SU-DHL-6 (cell line): ENCODE data around the gene TMA7B.

ENCODE experiments used
- H2AFZ ChIP-seq: fragments of 200-600 bp; sonication (generic); 2 replicates; pipeline ENCODE4 v1.6.1; 2014; ENCODE audit warnings: low read depth, mild to moderate bottlenecking, moderate library complexity, mixed read lengths, antibody characterized with exemption, low read length; ENCODE audit not compliant: severe bottlenecking
- H3F3A ChIP-seq: fragments of 200-600 bp; shearing (Covaris generic); 2 replicates; pipeline ENCODE4 v1.6.0; 2016; ENCODE audit warnings: antibody characterized with exemption, mild to moderate bottlenecking; ENCODE audit not compliant: insufficient read depth
- H3K27ac ChIP-seq: fragments of 200-600 bp; sonication (generic); 2 replicates; pipeline ENCODE4 v1.5.1; 2016; ENCODE audit warnings: low read depth, mild to moderate bottlenecking, low read length, moderate library complexity, mixed read lengths
- H3K27me3 ChIP-seq: fragments of 200-600 bp; sonication (generic), shearing (Covaris generic); 2 replicates; pipeline ENCODE4 v1.6.0; 2014; ENCODE audit warnings: mild to moderate bottlenecking, low read length
- H3K36me3 ChIP-seq: fragments of 200-600 bp; sonication (generic); 2 replicates; pipeline ENCODE4 v1.6.1; 2014; ENCODE audit warnings: mild to moderate bottlenecking, low read length, mixed read lengths
- H3K4me2 ChIP-seq: fragments of 300-600, 200-600 bp; shearing (Covaris generic), sonication (generic); 2 replicates; pipeline ENCODE4 v1.6.0; 2014; ENCODE audit warnings: low read length, low read depth, mild to moderate bottlenecking; ENCODE audit not compliant: poor library complexity, severe bottlenecking
- H3K4me3 ChIP-seq: fragments of 200-600 bp; sonication (generic); 2 replicates; pipeline ENCODE4 v1.5.1; 2014; ENCODE audit warnings: antibody characterized with exemption, low read length, mild to moderate bottlenecking, mixed read lengths; ENCODE audit not compliant: insufficient read depth, poor library complexity, severe bottlenecking
- H3K79me2 ChIP-seq: fragments of 200-600 bp; sonication (generic); 2 replicates; pipeline ENCODE4 v1.6.1; 2014; ENCODE audit warnings: mild to moderate bottlenecking, low read length, moderate library complexity; ENCODE audit not compliant: insufficient read depth
- H3K9ac ChIP-seq: fragments of 200-600 bp; sonication (generic); 2 replicates; pipeline ENCODE4 v1.7.0; 2014; ENCODE audit warnings: mild to moderate bottlenecking, low read length
- H3K9me2 ChIP-seq: fragments of 200-600 bp; sonication (generic); replicated peaks from 2 replicates; pipeline ENCODE4 v1.6.1; 2014; ENCODE audit warnings: low read length; ENCODE audit not compliant: insufficient read depth
- H3K9me3 ChIP-seq: fragments of 200-600 bp; sonication (generic); 2 replicates; pipeline ENCODE4 v1.6.1; 2014; ENCODE audit warnings: low read length, mixed read lengths; ENCODE audit not compliant: insufficient read depth
- H4K20me1 ChIP-seq: fragments of 200-600 bp; sonication (generic); 2 replicates; pipeline ENCODE4 v1.6.1; 2014; ENCODE audit warnings: low read depth, mild to moderate bottlenecking, antibody characterized with exemption, low read length, moderate library complexity, mixed read lengths
- EZH2phosphoT487 ChIP-seq: fragments of 200-600 bp; sonication (generic), shearing (Covaris generic); conservative IDR thresholded peaks from 2 replicates; pipeline ENCODE4 v1.6.1; 2018; ENCODE audit warnings: mild to moderate bottlenecking, antibody characterized with exemption, low read length, moderate library complexity, mixed read lengths
- TF ChIP-seq, protein P1 (sequence below): fragments of 200-600 bp; sonication (generic); IDR thresholded peaks from one replicate; pipeline ENCODE4 v1.5.1; 2017; ENCODE audit warnings: antibody characterized with exemption, mild to moderate bottlenecking, low read length, moderate library complexity; ENCODE audit not compliant: insufficient read depth, poor library complexity, severe bottlenecking

TMA7B gene

DNA sequence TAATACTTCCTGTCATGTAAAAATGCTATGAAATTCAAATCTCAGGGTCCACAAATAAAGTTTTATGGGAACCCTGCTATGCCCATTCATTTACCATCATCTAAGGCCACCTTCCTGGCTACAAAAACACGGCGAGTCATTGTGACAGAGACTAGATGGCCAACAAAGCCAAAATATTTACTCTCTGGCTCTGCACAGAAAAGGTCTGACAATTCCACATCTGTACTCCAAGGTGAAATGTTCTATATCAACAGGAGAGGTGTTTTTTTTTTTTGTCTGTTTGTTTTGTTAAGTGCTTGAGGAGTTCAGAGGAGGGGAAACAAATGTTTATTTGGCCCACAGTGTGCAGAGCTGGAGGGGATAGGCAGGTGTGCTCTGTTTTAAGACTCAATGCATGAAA lies 18.6 kb upstream of the TMA7B start:
- no peak overlapping the region for H3K27ac ChIP-seq

DNA sequence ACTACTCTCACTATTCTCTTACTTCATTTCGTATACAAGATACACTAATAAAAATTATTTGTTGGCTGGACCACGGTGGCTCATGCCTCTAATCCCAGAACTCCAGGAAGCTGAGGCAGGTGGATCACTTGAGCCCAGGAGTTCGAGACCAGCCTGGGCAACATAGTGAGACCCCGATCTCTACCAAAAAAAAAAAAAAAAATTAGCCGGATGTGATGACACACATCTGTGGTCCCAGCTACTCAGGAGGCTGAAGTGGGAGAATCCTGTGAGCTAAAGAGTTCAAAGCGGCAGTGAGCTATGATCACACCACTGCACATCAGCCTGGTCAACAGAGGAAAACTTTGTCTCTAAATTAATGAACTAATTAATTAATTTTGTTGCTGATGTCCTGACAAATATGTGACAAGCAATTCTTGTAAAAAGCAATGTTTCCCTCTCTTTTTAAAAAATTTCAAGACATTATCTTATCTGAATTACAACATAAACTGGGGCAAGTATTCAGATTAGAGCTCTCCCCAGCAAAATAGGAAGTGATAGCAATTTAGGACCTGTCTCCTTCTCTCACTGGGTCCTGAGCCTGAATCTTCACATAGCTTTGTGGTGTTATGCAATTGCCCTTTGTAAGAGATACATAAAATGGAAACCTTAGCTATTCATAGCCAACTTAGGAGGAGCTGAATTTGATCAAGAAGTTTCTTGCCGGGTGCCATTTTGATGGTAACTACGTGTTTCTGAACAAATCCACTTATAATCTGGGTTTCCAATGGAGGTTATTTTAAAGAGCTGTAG lies 17.6 kb upstream of the TMA7B start:
- H3K9ac ChIP-seq = no peak overlapping the region
- no peak overlapping the region for H3K4me3 ChIP-seq
- H3K79me2 ChIP-seq = no peaks in the 10 kb centered on the region
- TF ChIP-seq EZH2phosphoT487 = no peak
- TF ChIP-seq, protein P1, sequence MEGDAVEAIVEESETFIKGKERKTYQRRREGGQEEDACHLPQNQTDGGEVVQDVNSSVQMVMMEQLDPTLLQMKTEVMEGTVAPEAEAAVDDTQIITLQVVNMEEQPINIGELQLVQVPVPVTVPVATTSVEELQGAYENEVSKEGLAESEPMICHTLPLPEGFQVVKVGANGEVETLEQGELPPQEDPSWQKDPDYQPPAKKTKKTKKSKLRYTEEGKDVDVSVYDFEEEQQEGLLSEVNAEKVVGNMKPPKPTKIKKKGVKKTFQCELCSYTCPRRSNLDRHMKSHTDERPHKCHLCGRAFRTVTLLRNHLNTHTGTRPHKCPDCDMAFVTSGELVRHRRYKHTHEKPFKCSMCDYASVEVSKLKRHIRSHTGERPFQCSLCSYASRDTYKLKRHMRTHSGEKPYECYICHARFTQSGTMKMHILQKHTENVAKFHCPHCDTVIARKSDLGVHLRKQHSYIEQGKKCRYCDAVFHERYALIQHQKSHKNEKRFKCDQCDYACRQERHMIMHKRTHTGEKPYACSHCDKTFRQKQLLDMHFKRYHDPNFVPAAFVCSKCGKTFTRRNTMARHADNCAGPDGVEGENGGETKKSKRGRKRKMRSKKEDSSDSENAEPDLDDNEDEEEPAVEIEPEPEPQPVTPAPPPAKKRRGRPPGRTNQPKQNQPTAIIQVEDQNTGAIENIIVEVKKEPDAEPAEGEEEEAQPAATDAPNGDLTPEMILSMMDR = no peak
- no peak overlapping the region for H3K27ac ChIP-seq
- no peak overlapping the region for H2AFZ ChIP-seq
- no peak overlapping the region for H3K4me2 ChIP-seq
- no peaks in the 10 kb centered on the region for H3F3A ChIP-seq
- H4K20me1 ChIP-seq = no peaks in the 10 kb centered on the region
- no peaks in the 10 kb centered on the region for H3K36me3 ChIP-seq
- no peaks in the 10 kb centered on the region for H3K9me2 ChIP-seq
- H3K9me3 ChIP-seq = no peaks in the 10 kb centered on the region
- no peaks in the 10 kb centered on the region for H3K27me3 ChIP-seq

More for the DNA sequence above, 18.6 kb upstream of the TMA7B start:
- Histone ChIP-seq H3K4me2 (no peak overlapping the region), H2AFZ (no peak overlapping the region), H3K4me3 (no peak overlapping the region), H4K20me1 (no peaks in the 10 kb centered on the region), H3F3A (no peaks in the 10 kb centered on the region), H3K9ac (no peak overlapping the region), H3K9me3 (no peaks in the 10 kb centered on the region), H3K79me2 (no peaks in the 10 kb centered on the region), H3K9me2 (no peaks in the 10 kb centered on the region), H3K36me3 (no peaks in the 10 kb centered on the region), H3K27me3 (no peaks in the 10 kb centered on the region)
- TF ChIP-seq, protein P1 = no peak
- no peak for TF ChIP-seq EZH2phosphoT487

DNA sequence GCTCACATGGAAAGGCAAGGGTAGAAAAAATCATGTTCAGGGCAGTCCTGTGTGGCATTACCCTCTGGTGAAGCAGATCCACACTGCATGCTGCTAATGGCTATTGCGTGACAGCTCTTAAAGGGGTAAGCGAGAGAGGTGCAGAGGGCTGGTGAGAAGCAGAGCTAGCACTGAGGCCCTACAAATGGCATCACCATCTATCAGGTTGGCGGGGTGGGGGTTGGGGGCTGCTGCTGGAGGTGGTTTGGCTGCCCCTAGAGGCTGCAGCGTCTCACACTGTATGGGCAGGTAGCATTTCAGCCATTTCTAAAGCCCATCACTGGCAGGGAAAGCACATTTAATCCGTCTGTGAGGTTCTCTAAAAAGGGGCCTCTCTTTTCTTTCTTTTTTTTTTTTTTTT lies 16.9 kb upstream of the TMA7B start:
- Histone ChIP-seq H3K4me3 (no peak overlapping the region), H3K9ac (no peak overlapping the region), H3K9me2 (no peaks in the 10 kb centered on the region), H3K36me3 (no peaks in the 10 kb centered on the region), H3F3A (no peaks in the 10 kb centered on the region), H3K79me2 (no peaks in the 10 kb centered on the region), H3K4me2 (no peak overlapping the region), H3K27ac (no peak overlapping the region), H3K27me3 (no peaks in the 10 kb centered on the region), H4K20me1 (no peaks in the 10 kb centered on the region), H3K9me3 (no peaks in the 10 kb centered on the region), H2AFZ (no peak overlapping the region)
- TF ChIP-seq EZH2phosphoT487 = no peak
- TF ChIP-seq, protein P1 = no peak
